ENCODE measurements around the gene SPI1.

Gene SPI1

DNA sequence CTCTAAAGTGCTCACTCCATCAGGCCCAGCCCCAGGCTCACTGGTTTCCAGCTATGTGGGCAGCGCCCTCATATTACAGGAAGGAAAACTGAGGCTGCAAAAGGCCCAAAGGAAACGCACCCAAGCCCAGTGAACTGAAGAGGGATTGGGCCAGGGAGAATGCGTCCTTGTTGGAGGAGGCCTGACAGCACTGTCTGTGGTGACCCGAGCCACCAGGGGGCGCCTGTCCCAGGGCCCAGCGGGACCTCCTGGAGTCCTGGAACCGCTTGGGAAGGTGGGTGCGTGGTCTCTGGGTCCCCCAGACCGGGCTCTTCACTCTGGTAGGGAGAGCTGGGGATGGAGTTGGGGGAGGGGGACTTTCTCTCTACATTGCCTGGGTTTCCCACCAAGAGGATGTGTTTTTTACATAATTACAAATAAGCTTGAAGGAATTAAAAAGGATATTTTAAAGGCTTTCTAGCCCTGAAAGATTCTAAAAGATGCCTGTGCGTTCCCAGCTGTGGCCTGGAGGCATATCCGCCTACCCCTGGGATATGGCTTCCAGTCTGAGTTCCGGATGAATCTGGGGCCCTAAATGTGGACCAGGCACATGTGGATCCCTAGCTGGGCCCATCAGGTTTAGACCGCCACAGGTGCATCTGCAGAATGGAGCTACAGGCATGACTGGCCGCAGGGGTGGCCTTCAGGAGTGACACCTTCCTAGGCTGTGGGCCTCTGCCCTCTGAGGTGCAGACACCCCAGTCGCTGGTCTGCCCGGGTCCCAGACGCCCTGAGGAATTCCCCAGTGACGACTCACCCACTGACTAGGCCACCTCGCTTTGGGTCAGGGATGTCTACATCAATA lies 4.2 kb downstream of the SPI1 start:
- no peak for TF ChIP-seq CSRNP3 (CRISPR knock-in tag; IDR thresholded peaks at IDR 0.05)
- no peak for TF ChIP-seq ISL1 (CRISPR knock-in tag; IDR thresholded peaks at IDR 0.05)
- TF ChIP-seq, protein P1, sequence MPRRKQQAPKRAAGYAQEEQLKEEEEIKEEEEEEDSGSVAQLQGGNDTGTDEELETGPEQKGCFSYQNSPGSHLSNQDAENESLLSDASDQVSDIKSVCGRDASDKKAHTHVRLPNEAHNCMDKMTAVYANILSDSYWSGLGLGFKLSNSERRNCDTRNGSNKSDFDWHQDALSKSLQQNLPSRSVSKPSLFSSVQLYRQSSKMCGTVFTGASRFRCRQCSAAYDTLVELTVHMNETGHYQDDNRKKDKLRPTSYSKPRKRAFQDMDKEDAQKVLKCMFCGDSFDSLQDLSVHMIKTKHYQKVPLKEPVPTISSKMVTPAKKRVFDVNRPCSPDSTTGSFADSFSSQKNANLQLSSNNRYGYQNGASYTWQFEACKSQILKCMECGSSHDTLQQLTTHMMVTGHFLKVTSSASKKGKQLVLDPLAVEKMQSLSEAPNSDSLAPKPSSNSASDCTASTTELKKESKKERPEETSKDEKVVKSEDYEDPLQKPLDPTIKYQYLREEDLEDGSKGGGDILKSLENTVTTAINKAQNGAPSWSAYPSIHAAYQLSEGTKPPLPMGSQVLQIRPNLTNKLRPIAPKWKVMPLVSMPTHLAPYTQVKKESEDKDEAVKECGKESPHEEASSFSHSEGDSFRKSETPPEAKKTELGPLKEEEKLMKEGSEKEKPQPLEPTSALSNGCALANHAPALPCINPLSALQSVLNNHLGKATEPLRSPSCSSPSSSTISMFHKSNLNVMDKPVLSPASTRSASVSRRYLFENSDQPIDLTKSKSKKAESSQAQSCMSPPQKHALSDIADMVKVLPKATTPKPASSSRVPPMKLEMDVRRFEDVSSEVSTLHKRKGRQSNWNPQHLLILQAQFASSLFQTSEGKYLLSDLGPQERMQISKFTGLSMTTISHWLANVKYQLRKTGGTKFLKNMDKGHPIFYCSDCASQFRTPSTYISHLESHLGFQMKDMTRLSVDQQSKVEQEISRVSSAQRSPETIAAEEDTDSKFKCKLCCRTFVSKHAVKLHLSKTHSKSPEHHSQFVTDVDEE (CRISPR knock-in tag; IDR thresholded peaks at IDR 0.05) = no peak
- no peak for TF ChIP-seq ZNF565 (CRISPR knock-in tag; conservative IDR thresholded peaks at IDR 0.05; ENCODE audit: low read depth)
- TF ChIP-seq, protein P2, sequence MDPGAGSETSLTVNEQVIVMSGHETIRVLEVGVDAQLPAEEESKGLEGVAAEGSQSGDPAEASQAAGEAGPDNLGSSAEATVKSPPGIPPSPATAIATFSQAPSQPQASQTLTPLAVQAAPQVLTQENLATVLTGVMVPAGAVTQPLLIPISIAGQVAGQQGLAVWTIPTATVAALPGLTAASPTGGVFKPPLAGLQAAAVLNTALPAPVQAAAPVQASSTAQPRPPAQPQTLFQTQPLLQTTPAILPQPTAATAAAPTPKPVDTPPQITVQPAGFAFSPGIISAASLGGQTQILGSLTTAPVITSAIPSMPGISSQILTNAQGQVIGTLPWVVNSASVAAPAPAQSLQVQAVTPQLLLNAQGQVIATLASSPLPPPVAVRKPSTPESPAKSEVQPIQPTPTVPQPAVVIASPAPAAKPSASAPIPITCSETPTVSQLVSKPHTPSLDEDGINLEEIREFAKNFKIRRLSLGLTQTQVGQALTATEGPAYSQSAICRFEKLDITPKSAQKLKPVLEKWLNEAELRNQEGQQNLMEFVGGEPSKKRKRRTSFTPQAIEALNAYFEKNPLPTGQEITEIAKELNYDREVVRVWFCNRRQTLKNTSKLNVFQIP (CRISPR knock-in tag; IDR thresholded peaks at IDR 0.05; ENCODE audit: borderline replicate concordance, low read depth) = no peak
- TF ChIP-seq ZFP30 (CRISPR knock-in tag; IDR thresholded peaks at IDR 0.05) = no peak
- TF ChIP-seq SNAI2 (CRISPR knock-in tag; IDR thresholded peaks at IDR 0.05) = no peak
- TF ChIP-seq ESRRG (CRISPR knock-in tag; IDR thresholded peaks at IDR 0.05) = no peak
- TF ChIP-seq ARNTL (CRISPR knock-in tag; IDR thresholded peaks at IDR 0.05; ENCODE audit: borderline replicate concordance, low read depth) = no peak
- no peak for TF ChIP-seq GLIS3 (CRISPR knock-in tag; IDR thresholded peaks at IDR 0.05)
- TF ChIP-seq CSDC2 (CRISPR knock-in tag; IDR thresholded peaks at IDR 0.05) = no peak
- no peak for TF ChIP-seq ZNF70 (CRISPR knock-in tag; IDR thresholded peaks at IDR 0.05)
- no peak for TF ChIP-seq OSR1 (CRISPR knock-in tag; IDR thresholded peaks at IDR 0.05)
- no peak for TF ChIP-seq PATZ1 (CRISPR knock-in tag; IDR thresholded peaks at IDR 0.05; ENCODE audit: borderline replicate concordance)
- no peak for TF ChIP-seq TCF4 (CRISPR knock-in tag; IDR thresholded peaks at IDR 0.05; ENCODE audit: borderline replicate concordance)
- no peak for TF ChIP-seq ZC3H10 (CRISPR knock-in tag; IDR thresholded peaks at IDR 0.05)
- no peak for TF ChIP-seq PPARA (CRISPR knock-in tag; IDR thresholded peaks at IDR 0.05; ENCODE audit: borderline replicate concordance)
- no peak for TF ChIP-seq ZNF8 (CRISPR knock-in tag; IDR thresholded peaks at IDR 0.05)
- TF ChIP-seq ZFP3 (CRISPR knock-in tag; IDR thresholded peaks at IDR 0.05) = no peak
- no peak for TF ChIP-seq RARB (CRISPR knock-in tag; IDR thresholded peaks at IDR 0.05)
- ATAC-seq = peak; percentile 98

DNA sequence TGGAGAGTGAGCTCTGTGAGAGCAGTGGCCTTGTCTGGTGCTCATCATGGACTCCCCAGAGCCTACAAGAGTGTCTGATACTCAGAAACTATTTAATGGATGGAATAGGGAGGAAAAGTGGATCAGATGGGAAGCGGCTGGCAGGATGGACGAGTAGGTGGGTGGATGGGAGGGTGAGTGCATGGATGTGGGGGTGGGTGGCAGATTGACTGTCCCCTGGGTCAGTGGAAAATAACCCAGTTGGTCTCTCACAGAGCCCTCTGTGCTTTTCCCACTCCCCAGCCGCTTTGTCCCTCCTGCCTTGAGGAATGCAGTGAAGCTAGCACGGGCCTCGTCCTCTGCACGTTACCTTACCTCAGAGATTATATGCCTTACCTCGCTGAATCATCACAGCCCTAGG lies 5.9 kb downstream of the SPI1 start:
- TF ChIP-seq ZC3H10 (CRISPR knock-in tag; IDR thresholded peaks at IDR 0.05) (no peak), SNAI2 (CRISPR knock-in tag; IDR thresholded peaks at IDR 0.05) (no peak), CSDC2 (CRISPR knock-in tag; IDR thresholded peaks at IDR 0.05) (no peak), ZNF8 (CRISPR knock-in tag; IDR thresholded peaks at IDR 0.05) (no peak), PPARA (CRISPR knock-in tag; IDR thresholded peaks at IDR 0.05; ENCODE audit: borderline replicate concordance) (no peak), PATZ1 (CRISPR knock-in tag; IDR thresholded peaks at IDR 0.05; ENCODE audit: borderline replicate concordance) (no peak)
- TF ChIP-seq, protein P3, sequence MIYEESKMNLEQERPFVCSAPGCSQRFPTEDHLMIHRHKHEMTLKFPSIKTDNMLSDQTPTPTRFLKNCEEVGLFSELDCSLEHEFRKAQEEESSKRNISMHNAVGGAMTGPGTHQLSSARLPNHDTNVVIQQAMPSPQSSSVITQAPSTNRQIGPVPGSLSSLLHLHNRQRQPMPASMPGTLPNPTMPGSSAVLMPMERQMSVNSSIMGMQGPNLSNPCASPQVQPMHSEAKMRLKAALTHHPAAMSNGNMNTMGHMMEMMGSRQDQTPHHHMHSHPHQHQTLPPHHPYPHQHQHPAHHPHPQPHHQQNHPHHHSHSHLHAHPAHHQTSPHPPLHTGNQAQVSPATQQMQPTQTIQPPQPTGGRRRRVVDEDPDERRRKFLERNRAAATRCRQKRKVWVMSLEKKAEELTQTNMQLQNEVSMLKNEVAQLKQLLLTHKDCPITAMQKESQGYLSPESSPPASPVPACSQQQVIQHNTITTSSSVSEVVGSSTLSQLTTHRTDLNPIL (CRISPR knock-in tag; IDR thresholded peaks at IDR 0.05; ENCODE audit: low read depth) = no peak
- TF ChIP-seq, protein P1 (CRISPR knock-in tag; IDR thresholded peaks at IDR 0.05) = no peak

More for the DNA sequence above, 5.9 kb downstream of the SPI1 start:
- no peak for ATAC-seq

Data from SK-N-SH treated with all-trans-retinoic acid at 6 μM for 48 hours (cell line).